K562 (cell line): Measurements from ENCODE around the gene MIER2.

Experiments used
- E2F4 ChIP-seq: sonication (generic); formaldehyde crosslinking; IDR thresholded peaks from 2 replicates; pipeline ENCODE4 v1.8.0; 2022; ENCODE audit warnings: mild to moderate bottlenecking, low read depth, missing genetic modification reagents
- FOXP1 ChIP-seq: sonication (generic); formaldehyde crosslinking; IDR thresholded peaks from 2 replicates; pipeline ENCODE4 v1.8.0; 2022; ENCODE audit warnings: mild to moderate bottlenecking, missing genetic modification reagents
- RBM22 ChIP-seq: fragments of 200-400 bp; formaldehyde crosslinking; IDR thresholded peaks from 2 replicates; pipeline ENCODE4 v1.6.1; 2018; ENCODE audit warnings: low read length, low read depth; ENCODE audit not compliant: poor library complexity, severe bottlenecking
- SP2 ChIP-seq: IDR thresholded peaks from 2 replicates; pipeline ENCODE4 v1.6.1; 2011; ENCODE audit warnings: mild to moderate bottlenecking, low read depth, low read length, moderate library complexity; ENCODE audit not compliant: poor library complexity, severe bottlenecking; ENCODE audit errors: extremely low read depth
- ZFX ChIP-seq: sonication (generic); formaldehyde crosslinking; IDR thresholded peaks from 2 replicates; pipeline ENCODE4 v1.8.0; 2022; ENCODE audit warnings: mild to moderate bottlenecking, missing genetic modification reagents, moderate library complexity

GRCh38 chr19:275958-276646 lies 68.5 kb downstream of the MIER2 start:
- TF ChIP-seq ZFX (CRISPR knock-in tag) (no peak), FOXP1 (CRISPR knock-in tag) (no peak), E2F4 (CRISPR knock-in tag) (no peak), SP2 (no peak), RBM22 (no peak)
